NCI-H510A treated with DMSO at 0.1 percent for 48 hours (cell line): Measurements from ENCODE around the gene CDK3.
"Not testable (repeated sequence)": the region's sequence is repeated elsewhere in the genome, so short reads cannot be mapped to it uniquely, and the experiment has no call there.

Source experiments
- DNase-seq: peaks from one replicate; lab custom pipeline; 2025; lab: John Stamatoyannopoulos, UW

Gene CDK3

DNA sequence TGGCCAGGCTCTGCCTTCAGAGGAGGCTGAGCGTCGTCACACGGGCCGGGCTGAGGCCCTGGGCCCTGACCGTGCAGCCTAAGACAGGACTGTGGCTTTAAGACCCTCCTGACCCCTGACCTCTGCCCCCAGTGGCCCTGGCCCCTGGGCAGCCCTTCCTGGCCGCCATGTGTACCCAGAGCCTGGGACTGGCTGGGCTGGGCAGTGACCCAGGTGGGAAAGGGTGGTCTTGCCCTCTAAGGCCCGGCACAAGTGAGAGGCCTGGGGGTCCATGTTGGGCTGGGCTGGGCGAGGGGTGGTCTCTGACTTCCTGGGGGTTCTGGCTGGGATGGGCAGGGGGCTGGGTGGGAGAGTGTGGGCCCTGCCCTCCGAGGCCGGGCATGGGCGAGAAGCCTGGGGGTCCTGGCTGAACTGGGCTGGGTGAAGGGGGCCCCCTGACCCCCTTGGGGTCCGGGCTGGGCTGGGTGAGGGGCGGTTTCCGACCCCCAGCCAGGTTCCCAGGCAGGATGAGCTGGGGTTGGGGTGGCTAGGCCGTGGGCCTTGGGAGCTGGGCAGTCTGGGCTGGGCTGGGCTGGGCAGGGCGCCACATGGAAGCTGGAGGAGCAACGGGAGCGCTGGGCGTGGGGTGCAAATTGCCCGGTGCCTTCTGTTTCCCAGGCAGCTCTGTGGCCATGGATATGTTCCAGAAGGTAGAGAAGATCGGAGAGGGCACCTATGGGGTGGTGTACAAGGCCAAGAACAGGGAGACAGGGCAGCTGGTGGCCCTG is at the start of gene CDK3:
Gene CDK3, plus strand, starts transcription at position 101 of the 767 bp plus-strand sequence. Its CDS starts 571 bp downstream, at position 672.
- no peak for DNase-seq

DNA sequence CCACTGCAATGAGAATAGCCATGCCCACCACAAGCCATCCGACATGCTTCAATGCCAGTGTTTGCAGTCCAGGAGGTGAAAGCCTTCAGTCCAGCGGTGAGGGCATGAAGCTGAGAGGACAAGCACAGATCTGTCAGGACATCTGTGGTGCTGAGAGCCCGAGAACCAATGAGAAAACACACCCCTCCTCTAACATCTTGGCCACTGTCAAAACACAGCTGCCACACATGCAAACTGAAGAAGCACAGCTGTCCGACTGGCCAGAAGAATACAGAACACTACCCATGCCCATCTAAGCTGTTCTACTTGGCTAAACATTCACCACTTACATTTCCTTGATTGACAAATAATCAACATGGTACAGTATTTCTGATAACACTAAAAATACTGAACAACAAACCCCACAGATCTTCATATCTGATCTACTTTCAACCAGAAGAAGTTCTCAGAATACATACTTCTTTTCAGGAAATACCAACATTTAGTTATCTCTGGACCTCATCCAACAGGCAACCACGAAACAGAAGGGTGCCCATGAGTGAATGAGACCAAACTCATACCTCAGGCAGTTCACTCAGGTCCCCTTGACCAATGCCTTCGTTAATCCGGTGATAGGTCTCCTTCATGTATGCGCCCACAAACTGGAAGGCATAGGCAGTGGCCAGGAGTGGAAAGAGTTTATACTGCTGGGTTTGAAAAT is 49.6 kb upstream of the CDK3 start:
- no peak for DNase-seq

DNA sequence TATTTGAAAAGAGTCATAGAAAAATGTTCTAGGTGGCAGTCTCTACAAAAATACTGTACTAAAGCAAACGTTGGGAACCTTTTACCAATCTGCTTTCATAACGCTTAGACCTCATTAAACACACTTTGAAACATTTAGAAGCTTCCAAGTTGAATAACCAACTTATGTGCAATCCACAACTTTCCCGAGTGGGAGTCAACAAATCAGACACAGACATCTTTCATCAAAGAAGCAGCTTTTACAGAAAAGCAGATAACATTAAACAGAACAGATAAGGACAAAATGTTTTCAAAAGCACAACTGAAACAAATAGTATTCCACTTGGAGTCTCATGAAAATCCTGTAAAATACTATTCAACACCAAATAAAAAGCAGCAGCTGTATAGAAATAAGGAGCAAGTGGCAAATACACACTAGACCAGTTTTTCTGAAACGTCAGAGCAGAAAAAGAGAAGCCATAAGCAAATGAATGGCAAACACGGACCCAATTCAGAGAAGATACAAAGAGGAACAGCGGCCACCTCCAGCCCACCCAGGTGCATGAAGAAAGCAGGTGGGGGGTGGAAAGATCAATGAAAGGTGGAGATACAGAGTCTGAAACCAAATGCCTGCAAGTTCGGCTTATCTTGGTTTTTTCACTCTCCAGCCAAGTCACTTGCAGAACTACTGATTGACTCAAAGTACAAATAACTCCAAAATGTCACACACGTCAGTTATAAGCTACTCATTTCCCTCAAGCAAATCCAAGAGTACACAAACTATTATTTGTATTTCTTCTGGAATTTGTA is 41.4 kb upstream of the CDK3 start:
- DNase-seq, result no peak

- DNase-seq, result no peak
These were observed 40.7 kb upstream of the CDK3 start for GRCh38 chr17:75959839-75960511.

DNA sequence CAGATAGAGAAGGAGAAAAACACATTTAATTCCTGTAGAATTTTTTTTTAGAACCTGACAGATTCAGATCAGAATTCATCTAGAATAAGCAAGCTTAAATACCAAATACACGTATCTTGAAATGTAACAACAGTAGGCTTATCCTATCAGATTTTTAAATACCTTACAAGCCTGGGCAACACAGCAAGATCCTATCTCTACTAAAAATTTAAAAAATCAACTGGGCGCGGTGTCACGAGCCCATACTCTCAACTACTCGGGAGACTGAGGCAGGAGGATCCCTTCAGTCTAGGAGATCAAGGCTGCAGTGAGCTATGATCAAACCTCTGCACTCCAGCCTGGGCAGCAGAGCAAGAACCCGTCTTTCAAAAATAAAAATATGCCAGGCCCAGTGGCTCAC is 35.2 kb upstream of the CDK3 start:
- no peak for DNase-seq

- DNase-seq, result not testable (repeated sequence)
These were observed 31.6 kb upstream of the CDK3 start for GRCh38 chr17:75969044-75969443.

DNA sequence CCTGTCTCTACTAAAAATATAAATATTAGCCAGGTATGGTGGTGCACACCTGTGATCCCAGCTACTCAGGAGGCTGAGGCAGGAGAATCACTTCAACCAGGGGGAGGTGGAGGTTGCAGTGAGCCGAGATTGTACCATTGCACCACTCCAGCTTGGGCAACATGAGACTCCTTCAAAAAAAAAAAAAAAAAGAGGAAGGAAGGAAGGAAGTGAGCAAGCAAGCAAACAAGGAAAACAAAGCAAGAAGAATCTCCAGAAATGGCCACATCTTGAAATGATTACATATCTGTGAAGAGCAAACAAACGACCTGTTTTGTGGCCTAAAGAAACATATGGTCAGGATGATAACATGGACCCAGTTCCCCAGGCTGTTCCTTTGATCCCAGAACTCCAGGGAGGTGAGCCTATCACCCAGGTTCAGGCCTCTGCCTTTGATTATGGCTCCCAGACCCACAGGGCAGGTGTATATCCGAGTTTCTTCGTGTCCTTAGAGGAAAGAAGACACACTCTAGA is 30.6 kb upstream of the CDK3 start:
- no peak for DNase-seq

DNA sequence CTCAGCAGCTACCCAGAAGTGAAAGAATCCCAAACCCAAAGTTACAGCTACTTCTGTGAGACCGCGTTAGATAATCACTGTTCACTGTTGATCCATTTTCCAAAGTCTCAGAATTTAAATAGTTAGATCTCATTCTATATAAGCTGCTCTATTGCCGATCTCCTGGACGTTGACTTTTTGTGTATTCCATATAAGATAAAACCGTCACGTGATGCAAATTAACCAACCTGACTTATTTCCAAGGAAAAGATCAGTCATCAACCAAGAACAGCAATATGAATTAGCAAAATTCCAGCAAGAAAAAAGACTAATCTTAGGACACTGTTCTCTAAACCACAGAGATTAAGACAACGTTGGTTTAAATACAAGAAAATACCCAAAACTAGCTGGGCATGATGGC is 30.0 kb upstream of the CDK3 start:
- DNase-seq, result no peak

DNA sequence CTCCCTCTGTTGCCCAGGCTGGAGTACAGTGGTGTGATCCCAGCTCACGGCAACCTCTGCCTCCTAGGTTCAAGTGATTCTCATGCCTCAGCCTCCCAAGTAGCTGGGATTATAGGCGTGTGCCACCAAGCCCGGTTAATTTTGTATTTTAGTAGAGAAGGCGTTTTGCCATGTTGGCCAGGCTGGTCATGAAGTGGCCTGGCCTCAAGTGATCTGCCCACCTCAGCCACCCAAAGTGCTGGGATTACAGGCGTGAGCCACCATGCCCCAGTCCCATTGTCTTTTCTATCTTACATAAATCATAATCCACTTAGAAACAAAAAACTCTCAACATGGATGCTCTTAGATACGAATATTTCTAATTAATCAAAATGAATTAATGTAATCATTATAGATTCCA is 25.5 kb upstream of the CDK3 start:
- DNase-seq, result not testable (repeated sequence)

DNA sequence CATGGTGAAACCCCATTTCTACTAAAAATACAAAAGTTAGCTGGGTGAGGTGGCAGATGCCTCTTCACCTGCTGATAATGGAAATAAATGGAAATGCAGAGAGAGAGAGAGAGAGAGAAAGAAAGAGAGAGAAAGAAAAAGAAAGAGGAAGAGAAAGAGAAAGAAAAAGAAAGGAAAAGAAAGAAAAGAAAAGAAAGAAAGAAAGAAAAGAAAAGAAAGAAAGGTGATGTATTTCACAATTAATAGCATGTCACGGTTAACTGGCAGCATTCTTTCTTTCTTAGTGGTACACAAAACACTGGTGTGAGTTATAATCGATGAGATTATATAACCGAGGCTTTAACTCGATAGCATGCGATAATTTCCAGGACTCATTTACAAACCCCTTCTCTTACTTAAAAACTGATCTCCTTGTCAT is 24.9 kb upstream of the CDK3 start:
- DNase-seq, result no peak

GRCh38 chr17:75976175-75976848 is 24.3 kb upstream of the CDK3 start:
- DNase-seq, result no peak

GRCh38 chr17:75978938-75979704 is 21.5 kb upstream of the CDK3 start, which contains the start of the genes ACOX1 and TEN1:
TSS of gene ACOX1 (minus strand) at chr17:75979166. CDS start at chr17:75979073, 93 bp downstream.
TSS of gene TEN1 (plus strand) at chr17:75979240. CDS start at chr17:75986193, 6,953 bp downstream.
- peak; percentile 94 for DNase-seq

DNA sequence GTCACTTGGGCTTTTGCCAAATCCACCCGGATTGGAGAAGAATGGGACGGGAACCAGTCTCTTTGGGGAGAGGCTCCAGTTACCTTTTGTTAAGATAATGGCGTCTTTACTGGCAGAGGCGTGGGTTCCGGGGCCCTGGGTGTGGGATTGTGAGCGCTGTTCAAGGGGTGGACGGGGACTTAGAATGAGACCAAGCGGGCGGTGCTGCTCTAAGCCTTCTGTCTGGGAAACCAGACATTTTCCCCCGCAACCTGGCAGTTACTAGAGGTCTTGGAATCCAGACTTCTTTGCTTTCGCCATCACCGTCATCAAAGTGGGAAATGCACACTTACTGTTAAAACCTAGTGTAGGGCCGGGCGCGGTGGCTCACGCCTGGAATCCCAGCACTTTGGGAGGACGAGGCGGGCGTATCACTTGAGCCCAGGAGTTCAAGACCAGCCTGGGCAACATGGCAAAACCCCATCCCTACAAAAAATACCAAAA is 20.9 kb upstream of the CDK3 start:
- no peak for DNase-seq

DNA sequence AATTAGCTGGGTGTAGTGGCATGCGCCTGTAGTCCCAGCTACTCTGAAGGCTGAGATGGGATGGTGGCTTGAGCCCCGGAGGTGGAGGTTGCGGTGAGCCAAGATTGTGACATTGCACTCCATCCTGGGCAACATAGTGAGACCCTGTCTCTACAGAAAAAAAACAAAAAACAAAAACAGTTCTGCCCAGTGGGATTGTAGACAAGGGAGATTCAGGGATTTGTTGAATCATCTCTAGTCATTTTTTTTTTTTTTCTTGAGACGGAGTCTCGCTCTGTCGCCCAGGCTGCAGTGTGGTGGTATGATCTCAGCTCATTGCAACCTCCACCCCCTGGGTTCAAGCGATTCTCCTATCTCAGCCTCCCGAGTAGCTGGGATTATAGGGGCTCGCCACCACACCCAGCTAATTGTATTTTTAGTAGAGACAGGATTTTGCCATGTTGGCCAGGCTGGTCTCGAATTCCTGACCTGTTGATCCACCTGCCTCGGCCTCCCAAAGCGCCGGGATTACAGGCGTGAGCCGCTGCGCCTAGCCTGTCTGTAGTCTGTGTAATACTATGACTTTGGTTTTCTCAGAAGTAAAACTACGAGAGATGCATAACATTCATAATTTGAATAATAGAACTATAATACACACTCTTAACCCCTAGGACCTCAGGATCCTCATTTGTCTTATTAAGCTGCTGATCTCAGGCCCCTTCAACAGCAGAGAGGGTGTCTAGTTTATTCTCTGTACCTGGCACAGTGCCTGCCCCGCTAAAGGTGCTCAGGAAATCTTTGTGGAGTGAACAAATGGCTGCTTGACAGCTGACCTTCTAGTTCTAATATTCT is 20.3 kb upstream of the CDK3 start:
- peak; percentile 7 for DNase-seq

GRCh38 chr17:75981019-75981615 is 19.5 kb upstream of the CDK3 start:
- no peak for DNase-seq

GRCh38 chr17:75983501-75984181 is 17.0 kb upstream of the CDK3 start:
- no peak for DNase-seq

- DNase-seq, result no peak
These were observed 14.7 kb upstream of the CDK3 start for GRCh38 chr17:75985986-75986385.

- DNase-seq, result no peak
These were observed 13.6 kb upstream of the CDK3 start for GRCh38 chr17:75987041-75987440.
